NCI-H187 treated with DMSO at 0.1 percent for 48 hours (cell line): ENCODE results near the gene JAG2.

Experiments
- DNase-seq: peaks from one replicate; lab custom pipeline; 2025; lab: John Stamatoyannopoulos, UW

JAG2 gene

GRCh38 chr14:105165134-105165704, 3.4 kb downstream of the JAG2 start:
- DNase-seq = no peak

GRCh38 chr14:105163040-105163742, 5.4 kb downstream of the JAG2 start:
- no peak for DNase-seq

GRCh38 chr14:105162669-105162979, 6.0 kb downstream of the JAG2 start:
- no peak for DNase-seq

DNA sequence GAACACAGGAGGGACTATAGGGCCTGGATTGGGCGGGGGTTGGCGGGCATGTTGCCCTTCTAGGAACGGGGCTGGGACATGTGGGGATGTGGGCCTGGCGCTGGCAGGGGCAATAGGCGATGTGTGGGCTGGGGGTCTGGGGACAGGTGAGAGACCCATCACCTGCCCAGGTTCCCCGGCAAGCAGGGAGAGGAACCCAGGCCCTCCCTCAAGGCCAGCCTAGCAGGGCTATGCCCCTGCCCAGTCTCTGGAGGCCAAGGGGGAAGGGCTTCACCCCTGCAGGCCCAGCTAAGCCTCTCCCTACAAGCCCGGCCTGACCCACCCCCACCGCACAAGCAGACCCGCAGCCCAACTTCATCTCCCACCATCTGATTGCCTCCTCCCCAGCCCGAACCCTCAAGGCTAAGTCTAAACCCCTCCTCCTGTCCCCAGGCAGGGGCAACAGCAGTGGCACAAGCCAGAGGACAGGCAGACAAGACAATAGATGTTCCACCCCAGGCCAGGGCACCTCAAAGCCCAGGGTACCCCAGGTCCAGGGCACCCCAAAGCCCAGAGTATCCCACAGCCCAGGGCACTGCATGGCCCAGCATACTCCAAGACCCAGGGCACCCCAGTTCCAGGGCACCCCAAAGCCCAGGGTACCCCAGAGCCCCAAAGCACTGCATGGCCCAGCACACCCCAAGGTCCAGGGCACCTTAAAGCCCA, 6.5 kb downstream of the JAG2 start:
- no peak for DNase-seq

DNA sequence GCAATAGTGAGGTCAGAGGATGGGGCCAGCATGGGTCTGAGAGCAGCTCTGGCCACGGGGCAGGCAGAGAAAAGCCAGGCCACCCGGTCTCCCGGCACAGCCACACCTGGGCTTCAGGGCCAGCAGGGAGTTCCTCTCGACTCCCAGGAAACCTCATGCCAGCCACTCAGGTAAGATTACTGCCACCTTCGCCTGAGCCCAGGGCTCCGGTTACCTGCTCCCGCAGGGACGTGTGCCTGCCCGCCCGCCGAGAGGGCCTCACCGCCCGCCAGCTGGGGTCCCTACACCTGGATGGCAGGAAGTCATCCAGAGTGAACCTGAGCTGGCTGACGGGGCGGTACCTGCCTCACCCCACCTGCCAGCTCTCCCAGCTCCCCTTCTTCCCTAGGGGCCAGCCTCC, 7.3 kb downstream of the JAG2 start:
- peak; percentile 51 for DNase-seq

DNA sequence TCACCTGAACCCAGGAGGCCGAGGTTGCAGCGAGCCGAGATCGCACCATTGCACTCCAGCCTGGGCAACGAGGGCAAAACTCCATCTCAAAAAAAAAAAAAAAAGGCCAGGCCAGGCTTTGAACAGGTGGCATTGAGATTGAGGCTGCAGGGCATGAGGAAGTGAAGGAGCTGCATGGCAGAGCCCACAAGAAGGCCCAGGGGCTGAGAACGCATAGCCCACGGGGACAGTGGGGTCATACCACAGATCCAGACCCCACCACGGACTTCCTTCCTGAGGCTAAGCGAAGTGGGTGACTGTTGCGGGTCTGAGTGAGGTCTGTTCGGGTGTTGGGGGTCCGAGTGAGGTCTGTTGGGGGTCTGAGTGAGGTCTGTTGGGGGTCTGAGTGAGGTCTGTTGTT, 7.8 kb downstream of the JAG2 start:
- no peak for DNase-seq

GRCh38 chr14:105159344-105159743, 9.2 kb downstream of the JAG2 start:
- no peak for DNase-seq

DNA sequence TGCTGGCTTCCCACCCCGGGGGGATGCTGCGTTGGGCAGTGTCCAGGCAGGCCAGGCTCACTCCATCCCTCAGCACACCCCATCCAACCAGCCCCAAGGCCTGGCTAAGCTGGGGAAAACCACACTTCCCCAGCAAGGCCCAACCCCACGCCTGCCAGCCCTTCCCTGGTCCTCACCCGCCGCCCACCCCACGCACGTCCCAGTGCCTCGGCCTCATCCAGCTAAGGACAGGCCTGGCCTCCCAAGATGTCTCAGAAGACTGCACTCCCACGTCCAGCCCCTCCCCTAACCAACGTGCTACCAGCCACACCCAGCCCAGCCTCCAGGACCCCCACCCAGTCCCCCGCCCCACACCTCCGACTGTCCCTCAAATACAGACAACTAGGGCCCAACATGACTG, 9.8 kb downstream of the JAG2 start:
- no peak for DNase-seq

DNA sequence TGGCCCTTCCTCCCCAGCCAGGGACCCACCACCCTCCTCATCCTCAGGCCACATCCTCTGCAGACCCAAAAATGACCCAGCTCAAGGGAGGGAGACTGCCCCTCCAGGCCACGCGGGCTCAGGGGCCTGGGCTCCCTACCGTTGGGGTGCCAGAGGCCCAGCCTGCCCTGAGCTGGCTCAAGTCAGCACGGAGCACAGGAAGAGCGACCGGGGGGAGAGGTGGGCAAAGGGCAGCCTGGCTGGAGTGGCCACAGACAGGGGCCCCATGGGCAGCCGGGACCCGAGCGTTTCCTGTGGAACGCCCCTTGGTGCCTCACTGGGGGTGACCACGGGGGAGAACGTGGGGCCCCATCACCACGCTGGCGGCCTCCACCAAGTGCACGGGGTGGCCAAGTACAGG, 10.7 kb downstream of the JAG2 start:
- DNase-seq = no peak

DNA sequence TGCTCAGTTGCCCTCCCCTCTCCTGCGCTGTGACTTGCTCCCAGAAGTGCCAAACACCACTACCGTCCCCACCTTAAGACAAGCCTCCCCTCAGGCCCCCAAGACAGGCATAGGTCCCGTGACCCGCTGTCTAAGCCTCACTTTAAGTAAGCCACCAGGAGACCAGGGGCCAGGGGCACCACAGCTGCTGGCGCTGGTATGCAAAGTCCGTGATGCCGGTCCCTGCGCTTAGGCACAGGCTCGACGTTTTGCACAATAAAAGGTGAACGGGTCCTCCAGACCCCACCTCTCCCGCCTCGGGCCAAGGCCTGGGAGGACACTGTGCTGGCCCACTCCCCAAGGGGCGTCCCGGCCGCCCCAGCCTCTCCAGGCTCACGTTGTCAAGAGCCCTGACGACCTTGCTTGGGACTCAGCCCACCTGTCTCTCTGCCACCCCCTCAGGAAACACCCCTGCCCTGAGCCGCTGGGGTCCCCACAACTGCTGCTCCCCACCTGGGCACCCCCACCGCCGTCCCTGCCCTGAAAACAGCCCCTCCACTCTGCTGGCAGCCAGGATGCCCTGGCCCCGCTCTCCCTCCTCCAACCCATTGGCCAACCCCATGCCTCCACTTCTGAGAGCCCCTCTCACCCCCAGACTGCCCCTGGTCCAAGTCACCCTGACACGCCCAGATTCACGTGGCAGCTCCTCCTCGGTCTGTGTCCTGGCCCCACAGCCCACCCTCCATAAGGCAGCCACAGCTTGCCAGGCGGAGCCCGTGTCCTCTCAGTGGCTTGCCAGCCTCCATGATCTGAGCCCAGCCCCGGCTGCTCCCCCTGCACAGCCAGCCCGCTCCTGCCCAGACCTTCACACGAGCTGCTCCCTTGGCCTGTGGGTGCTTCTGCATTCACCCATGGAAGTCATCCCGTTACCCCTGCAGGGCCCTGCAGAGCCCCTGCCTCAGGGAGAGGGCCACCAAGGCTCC, 11.9 kb downstream of the JAG2 start:
- DNase-seq = no peak

DNA sequence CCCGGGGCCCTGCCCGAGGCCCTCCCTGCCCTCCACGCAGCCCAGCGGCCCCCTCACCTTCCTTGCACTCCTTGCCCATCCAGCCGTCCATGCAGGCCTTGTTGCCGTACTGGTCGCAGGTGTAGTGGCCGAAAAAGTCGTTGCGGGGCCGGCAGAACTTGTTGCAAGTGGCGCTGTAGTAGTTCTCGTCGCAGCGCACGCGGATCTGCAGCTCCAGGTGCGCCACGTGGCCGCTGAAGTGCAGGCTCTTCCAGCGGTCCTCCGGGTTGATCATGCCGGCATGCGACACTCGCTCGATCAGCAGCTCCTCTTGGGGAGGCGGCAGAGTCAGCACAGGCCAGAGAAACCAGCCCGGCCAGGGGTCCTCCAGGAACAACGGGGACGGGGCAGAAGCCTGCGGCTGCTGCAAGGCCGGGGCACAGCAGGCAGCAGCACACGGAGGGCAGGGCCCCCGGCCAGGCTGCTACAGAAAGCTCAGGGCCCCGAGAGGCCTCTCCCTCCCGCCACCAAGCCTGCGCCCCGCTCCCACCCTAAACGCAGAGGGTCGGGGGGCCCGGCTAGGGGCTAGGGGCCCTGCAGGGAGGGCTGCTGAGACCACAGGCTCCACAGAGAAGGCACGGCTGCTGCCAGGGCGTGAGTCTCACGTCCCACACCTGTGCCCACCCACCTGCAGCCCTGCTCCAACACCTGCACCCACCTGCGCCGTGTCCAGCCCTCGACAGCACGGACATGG, 12.7 kb downstream of the JAG2 start:
- DNase-seq = no peak

- no peak for DNase-seq
Measured at GRCh38 chr14:105155071-105155651, 13.4 kb downstream of the JAG2 start.

GRCh38 chr14:105154476-105154871, 14.1 kb downstream of the JAG2 start:
- DNase-seq = no peak

DNA sequence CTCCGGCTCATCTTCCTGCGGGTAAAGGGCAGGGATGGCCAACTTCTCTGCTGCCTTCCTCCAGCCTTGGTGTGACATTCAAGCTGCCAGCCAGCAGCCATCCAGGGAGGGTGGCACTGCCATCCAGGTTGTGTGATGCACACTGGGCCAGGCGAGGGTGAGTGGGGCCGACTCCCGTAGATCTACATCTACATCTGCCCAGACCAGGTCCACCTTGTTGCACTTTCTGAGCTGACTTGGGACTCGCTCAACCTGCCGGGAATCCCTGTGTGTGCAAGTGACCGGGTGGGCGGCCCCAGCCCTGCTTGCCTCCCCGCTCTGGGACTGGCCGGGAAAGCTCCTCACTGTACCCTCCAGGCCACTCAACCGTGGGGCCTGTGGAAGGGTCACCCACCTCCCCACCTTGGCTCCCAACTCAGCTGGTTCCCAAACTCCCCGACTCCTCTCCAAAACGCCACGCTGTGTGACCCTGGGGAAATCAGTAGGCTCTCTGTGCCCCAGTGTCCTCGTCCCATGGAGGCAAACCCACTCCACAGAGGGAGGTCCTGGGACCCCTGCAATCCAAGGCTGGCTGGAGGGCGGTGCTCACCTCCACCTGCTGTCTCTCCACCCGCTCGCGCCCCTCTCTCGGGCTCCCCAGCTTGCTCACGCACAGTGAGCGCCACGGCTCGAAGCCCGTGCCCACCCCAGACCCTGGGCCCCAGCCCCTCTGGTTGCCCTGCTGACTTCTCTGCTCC, 14.7 kb downstream of the JAG2 start:
- no peak for DNase-seq

DNA sequence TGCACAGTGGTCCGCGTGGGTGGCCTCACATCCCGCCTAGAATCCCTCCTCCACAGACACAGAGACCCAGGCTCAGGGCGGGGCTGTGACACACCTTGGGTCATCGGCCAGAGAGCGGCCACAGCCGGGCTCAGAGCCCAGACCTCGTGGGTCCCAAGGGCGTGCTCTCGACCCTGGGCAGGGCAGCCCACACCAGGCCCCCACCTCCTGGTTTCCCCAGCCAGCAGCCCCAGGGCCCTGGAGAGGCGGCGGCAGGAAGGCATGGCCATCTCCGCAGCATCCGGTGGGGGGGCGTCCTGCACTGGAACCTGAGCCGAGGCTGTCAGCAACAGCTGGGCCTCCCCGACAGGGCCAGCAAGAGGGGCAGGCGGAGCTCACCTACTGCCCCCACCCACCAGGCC, 15.2 kb downstream of the JAG2 start:
- DNase-seq = no peak

- DNase-seq = no peak
Measured at GRCh38 chr14:105152794-105153241, 15.8 kb downstream of the JAG2 start.

DNA sequence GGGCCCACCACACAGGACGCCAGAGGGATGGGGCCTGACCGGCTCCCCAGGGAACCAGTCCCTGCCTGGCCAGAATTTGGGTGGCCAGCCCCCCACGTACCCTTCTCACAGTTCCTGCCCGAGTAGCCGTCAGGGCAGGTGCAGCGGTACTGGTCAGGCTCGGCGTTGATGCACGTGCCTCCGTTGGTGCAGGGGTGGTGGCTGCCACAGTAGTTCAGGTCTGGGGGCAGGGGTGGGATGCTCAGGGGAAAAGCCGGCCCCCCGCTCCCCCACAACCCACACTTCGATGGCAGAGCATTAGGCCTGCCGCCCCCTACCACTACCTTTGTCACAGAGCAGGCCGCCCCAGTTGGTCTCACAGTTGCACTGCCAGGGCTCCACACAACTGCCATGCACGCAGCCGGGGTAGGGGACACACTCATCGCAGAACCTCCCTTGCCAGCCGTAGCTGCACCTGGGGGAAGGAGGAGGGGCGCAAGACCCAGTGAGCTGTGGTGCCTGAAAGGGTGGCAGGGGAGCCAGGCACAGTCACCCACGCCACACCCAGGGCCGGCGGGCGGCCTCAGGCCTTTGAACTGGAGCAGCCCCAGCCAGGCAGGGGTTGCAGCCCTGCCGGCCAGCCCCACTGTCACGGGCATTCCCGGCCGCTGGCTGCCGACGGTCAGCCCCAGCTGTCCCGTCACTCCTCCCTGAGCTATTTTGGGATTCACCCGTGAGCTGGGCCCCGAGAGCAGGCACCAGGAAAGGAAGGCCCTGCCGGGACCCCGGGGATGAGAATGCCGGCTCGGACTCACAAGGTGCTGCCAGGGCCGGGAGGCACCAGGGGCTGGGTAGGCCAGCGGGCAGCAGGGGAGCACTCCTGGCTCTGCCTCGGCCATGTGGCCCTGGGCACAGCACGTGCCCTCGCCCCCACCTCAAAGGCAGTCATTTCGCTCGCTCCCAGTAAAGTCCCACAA, 16.5 kb downstream of the JAG2 start:
- DNase-seq = no peak

DNA sequence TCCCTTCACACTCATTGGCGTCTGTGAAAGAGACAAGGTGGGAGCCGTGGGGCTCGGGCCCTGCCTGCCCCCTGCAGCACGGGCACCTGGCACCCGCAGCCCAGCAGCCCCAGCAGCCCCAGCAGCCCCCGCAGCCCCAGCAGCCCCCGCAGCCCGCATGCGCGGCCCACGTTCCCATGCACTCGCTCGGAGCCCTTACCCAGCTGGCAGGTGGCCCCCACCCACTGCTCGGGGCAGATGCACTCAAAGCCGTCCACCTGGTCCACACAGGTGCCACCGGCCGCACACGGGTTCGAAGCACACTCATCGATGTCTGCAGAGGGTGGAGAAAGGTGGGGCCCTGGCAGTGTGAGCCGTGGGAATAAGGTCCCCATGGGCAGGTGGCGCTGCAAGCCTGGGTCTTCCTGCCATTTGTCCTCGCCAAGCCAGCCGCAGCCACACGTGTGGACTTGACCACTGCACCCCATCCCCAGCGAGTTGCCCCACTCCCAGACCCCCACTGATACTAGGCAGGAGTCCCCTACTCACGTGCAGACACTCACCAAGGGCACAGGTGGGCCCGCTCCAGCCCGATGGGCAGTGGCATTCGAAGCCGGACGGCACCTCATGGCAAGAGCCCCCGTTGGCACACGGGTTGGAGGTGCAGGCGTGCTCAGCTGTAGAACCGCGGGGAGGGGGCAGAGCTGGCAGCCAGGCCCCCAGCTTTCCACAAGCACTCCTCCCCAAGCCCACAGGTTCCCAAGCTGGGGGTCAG, 17.3 kb downstream of the JAG2 start:
- DNase-seq = no peak
